GM21528 (cell line): ENCODE measurements around the gene PANK2.
"Not testable (repeated sequence)": the region's sequence is repeated elsewhere in the genome, so short reads cannot be mapped to it uniquely, and the experiment has no call there.

Experiments
- ATAC-seq: cut with Tn5 transposase; IDR thresholded peaks from one replicate; pipeline ENCODE4 v1.9.1; 2021; ENCODE audit warnings: mild to moderate bottlenecking, moderate library complexity; ENCODE audit not compliant: unreplicated experiment, low FRiP score

The PANK2 gene

GRCh38 chr20:3869839-3870634 is 19.1 kb upstream of the PANK2 start:
- no peak for ATAC-seq

GRCh38 chr20:3871550-3872265 is 17.5 kb upstream of the PANK2 start:
- ATAC-seq = no peak

- ATAC-seq = no peak
These were observed 15.7 kb upstream of the PANK2 start for GRCh38 chr20:3873507-3873906.

GRCh38 chr20:3874194-3874844 is 14.9 kb upstream of the PANK2 start:
- ATAC-seq = no peak

GRCh38 chr20:3875378-3875974 is 13.7 kb upstream of the PANK2 start:
- no peak for ATAC-seq

GRCh38 chr20:3876000-3876399 is 13.2 kb upstream of the PANK2 start:
- no peak for ATAC-seq

- ATAC-seq = no peak
These were observed 12.5 kb upstream of the PANK2 start for GRCh38 chr20:3876676-3877075.

GRCh38 chr20:3878921-3879274 is 10.3 kb upstream of the PANK2 start:
- not testable (repeated sequence) for ATAC-seq

GRCh38 chr20:3885715-3886114 is 3.5 kb upstream of the PANK2 start:
- no peak for ATAC-seq

GRCh38 chr20:3887876-3888620 is 1.1 kb upstream of the PANK2 start:
- ATAC-seq = no peak

GRCh38 chr20:3889489-3890397 is 556 bp downstream of the PANK2 start:
- peak; percentile 23 for ATAC-seq

- ATAC-seq = no peak
These were observed 1.2 kb downstream of the PANK2 start for GRCh38 chr20:3890398-3890751.

- no peak for ATAC-seq
These were observed 2.1 kb downstream of the PANK2 start for GRCh38 chr20:3890999-3891929.

- no peak for ATAC-seq
These were observed 5.6 kb downstream of the PANK2 start for GRCh38 chr20:3894796-3895195.

GRCh38 chr20:3896302-3896701 is 7.1 kb downstream of the PANK2 start:
- no peak for ATAC-seq

GRCh38 chr20:3896853-3897583 is 7.8 kb downstream of the PANK2 start:
- no peak for ATAC-seq

- not testable (repeated sequence) for ATAC-seq
These were observed 9.0 kb downstream of the PANK2 start for GRCh38 chr20:3898181-3898580.

- ATAC-seq = no peak
These were observed 9.5 kb downstream of the PANK2 start for GRCh38 chr20:3898639-3899038.
